Heart right ventricle (tissue), 16 donors: ENCODE measurements around the gene LRRN3. TPM values are rescaled to one million over a fixed set of nuclear protein-coding genes. Genes with fewer than 3 reads are reported as not detected.

ENCODE experiments used
- ATAC-seq, 8 donors: fragments of 200-7000 bp; cut with Tn5 transposase; one replicate each; pipeline ENCODE4 v1.9.1; 2020; ENCODE audit warnings: mild to moderate bottlenecking in 8 of 8, moderate library complexity in 8 of 8, moderate number of reproducible peaks in 1 of 8
- DNase-seq, 2 donors: peaks; one replicate each; pipeline ENCODE4 v3.0.0-alpha.2; 2020
- H3K27ac ChIP-seq, 10 donors: fragments of 200-600 bp; sonication (generic) in 2 of 10; one replicate each; pipeline versions ENCODE4 v1.5.0 to v1.8.0; 2020 to 2022; ENCODE audit warnings: mild to moderate bottlenecking in 3 of 10
- H3K27me3 ChIP-seq, 7 donors: fragments of 200-600 bp; one replicate each; pipeline ENCODE4 v1.8.0; 2021 to 2022; ENCODE audit warnings: mild to moderate bottlenecking in 2 of 7
- H3K36me3 ChIP-seq, 9 donors: fragments of 200-600 bp; sonication (generic) in 1 of 9; one replicate each; pipeline versions ENCODE4 v1.5.0 to v1.8.0; 2020 to 2022; ENCODE audit warnings: mild to moderate bottlenecking in 2 of 9
- H3K4me1 ChIP-seq, 9 donors: fragments of 200-600 bp; sonication (generic) in 1 of 9; one replicate each; pipeline versions ENCODE4 v1.5.0 to v1.8.0; 2020 to 2022; ENCODE audit warnings: mild to moderate bottlenecking in 4 of 9
- H3K4me3 ChIP-seq, 10 donors: fragments of 200-600 bp; sonication (generic) in 2 of 10; one replicate each; pipeline versions ENCODE4 v1.5.0 to v1.8.0; 2020 to 2022; ENCODE audit warnings: mild to moderate bottlenecking in 7 of 10, moderate library complexity in 2 of 10
- H3K9me3 ChIP-seq, 11 donors: fragments of 200-600 bp in 10 of 11; sonication (generic) in 2 of 11; one replicate each; pipeline versions ENCODE4 v1.5.0 to v1.8.0; 2013 to 2022; ENCODE audit warnings: mild to moderate bottlenecking in 2 of 11, control low read depth in 1 of 11, moderate library complexity in 1 of 11
- WGBS, 2 donors: extraction: QIAGEN DNeasy Blood & Tissue Kit; methylation state at CpG; one replicate each; pipeline ENCODE4 v1.1.7; 2013; ENCODE audit warnings: inconsistent platforms in 1 of 2; 5-methylcytosine and 5-hydroxymethylcytosine counted together
- intact Hi-C, 10 donors: fragments of 100-400 bp; cut with DNase I; formaldehyde crosslinking; loops; one replicate each; pipeline versions ENCODE4 v1.11.1 to v1.14.2; 2022
- polyA plus RNA-seq, 2 donors: library from polyadenylated mRNA; stranded (reverse); fragments of 200-250 nt; gene quantifications; one replicate each; pipeline ENCODE4 v1.2.3, GENCODE V29; 2013
- total RNA-seq, 10 donors: library from RNA; stranded (reverse); fragmentation: NEBNext Ultra II Directional in 3 of 10; extraction: Animal tissue kit (Norgen Biotek cat#: 25700) in 3 of 10; gene quantifications; one replicate each; pipeline versions ENCODE4 v1.2.1 to v1.2.4, GENCODE V29; 2021 to 2023
- TF ChIP-seq, protein P1 (sequence below), 9 donors: fragments of 200-600 bp; sonication (generic) in 2 of 9; IDR thresholded peaks; one replicate each; pipeline versions ENCODE4 v1.5.0 to v1.8.0; 2021 to 2022; ENCODE audit warnings: antibody characterized with exemption in 9 of 9, mild to moderate bottlenecking in 5 of 9, moderate library complexity in 1 of 9
- donor health status: Arrhythmogenic right ventricular cardiomyopathy.
- donor health status: ischemic (EF 13 %, LVEDD 7.1; RV severe dilation, severe dysfunction).
- donor health status: healthy with polysubstance abuse.
- donor health status: DM: no; HTN: yes; CAD: no.
- donor health status: DM: no; HTN: no; CAD: no.
- donor health status: ischemic (EF 25% LVEDD 6.9; RV normal size, moderate dysfunction).
- donor health status: ischemic (EF 25% LVEDD 5.7; RV mildly dilated, moderate dysfunction).
- donor health status: healthy.
- donor health status: DM: yes; HTN: yes; CAD: no.
- donor health status: Ischemic cardiomyopathy.
- donor health status: ischemic (EF 35%, LVEDD 5.7; RV mildly dilated, moderate dysfunction).
- donor health status: nonischemic (EF 11% LVEDD 7.7; RV severe dilation, severe dysfunction).
- donor health status: DM: yes; HTN: yes; CAD: no.
- donor health status: PGD.
- donor health status: ischemic (EF 29% LVEDD 5.4; RV normal size, mild dysfunction).
- donor health status: nonischemic (EF 23%, LVEDD 6.1; RV moderate dilation, normal function).

The LRRN3 gene
- total and polyA plus RNA-seq, 12 donors, result 0.30 to 16.4 (median 1.8) TPM

- DNase-seq (no peak), ATAC-seq (no peak)
- Histone ChIP-seq H3K36me3 (no peaks in the 10 kb centered on the region), H3K27ac (no peak overlapping the region), H3K4me1 (peaks cover 0 to 9% (median 0%) of the 10 kb centered on the region in 9 donors), H3K9me3 (no peaks in the 10 kb centered on the region), H3K27me3 (no peaks in the 10 kb centered on the region), H3K4me3 (no peak overlapping the region)
- intact Hi-C loops, result no loop called here
- WGBS, 2 donors, result 69 to 77% methylated on average over 2 of the region's 2 CpGs
- TF ChIP-seq, protein P1, sequence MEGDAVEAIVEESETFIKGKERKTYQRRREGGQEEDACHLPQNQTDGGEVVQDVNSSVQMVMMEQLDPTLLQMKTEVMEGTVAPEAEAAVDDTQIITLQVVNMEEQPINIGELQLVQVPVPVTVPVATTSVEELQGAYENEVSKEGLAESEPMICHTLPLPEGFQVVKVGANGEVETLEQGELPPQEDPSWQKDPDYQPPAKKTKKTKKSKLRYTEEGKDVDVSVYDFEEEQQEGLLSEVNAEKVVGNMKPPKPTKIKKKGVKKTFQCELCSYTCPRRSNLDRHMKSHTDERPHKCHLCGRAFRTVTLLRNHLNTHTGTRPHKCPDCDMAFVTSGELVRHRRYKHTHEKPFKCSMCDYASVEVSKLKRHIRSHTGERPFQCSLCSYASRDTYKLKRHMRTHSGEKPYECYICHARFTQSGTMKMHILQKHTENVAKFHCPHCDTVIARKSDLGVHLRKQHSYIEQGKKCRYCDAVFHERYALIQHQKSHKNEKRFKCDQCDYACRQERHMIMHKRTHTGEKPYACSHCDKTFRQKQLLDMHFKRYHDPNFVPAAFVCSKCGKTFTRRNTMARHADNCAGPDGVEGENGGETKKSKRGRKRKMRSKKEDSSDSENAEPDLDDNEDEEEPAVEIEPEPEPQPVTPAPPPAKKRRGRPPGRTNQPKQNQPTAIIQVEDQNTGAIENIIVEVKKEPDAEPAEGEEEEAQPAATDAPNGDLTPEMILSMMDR (IDR thresholded peaks at IDR 0.05), result no peak
Measured at GRCh38 chr7:111172564-111173257, 81.8 kb downstream of the LRRN3 start.

DNA sequence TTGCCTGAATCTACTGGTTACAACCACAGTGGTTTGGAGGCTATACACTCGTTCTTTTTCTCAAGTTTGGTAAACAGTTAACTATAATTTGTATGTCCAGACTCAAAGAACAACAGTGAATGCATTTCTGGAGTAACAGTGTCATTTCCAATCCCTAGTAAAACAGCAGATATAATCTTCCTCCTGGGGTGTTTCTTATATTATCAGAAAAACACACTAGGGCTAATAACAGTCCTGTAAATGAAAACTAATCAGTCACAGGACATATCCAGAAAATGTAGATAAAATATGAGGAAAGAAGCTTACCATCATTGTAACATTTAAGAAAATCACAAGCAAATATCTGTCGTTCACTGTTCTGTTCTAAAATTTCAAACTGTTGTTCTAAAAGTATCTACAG lies 82.6 kb downstream of the LRRN3 start:
- Histone ChIP-seq H3K27me3 (no peaks in the 10 kb centered on the region), H3K27ac (no peak overlapping the region), H3K4me1 (peaks cover 0 to 5% (median 0%) of the 10 kb centered on the region in 9 donors), H3K36me3 (no peaks in the 10 kb centered on the region), H3K4me3 (no peak overlapping the region), H3K9me3 (peaks cover 0 to 2% (median 0%) of the 10 kb centered on the region in 11 donors)
- TF ChIP-seq, protein P1 (IDR thresholded peaks at IDR 0.05), result no peak
- DNase-seq (no peak), ATAC-seq (no peak)
- intact Hi-C loops, result no loop called here
- WGBS, 2 donors, result 90 to 91% methylated on average over 2 of the region's 2 CpGs

DNA sequence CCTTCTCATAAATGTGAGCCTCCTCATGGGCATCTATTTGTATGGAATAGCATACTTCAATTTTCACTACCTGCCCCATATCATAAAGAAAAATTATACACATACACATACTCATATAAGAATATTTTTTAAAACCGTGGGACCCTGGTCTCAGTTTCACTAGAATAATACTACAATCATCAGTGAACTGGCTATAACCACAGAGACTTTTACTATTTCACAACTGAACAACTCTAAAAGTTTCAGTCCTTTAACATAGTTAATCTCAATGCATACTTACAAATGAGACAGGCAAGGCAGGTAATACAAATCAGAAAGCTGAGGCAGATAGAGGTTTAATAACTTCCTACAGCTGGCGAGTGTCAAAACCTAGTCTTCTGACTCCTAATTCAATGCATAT lies 83.1 kb downstream of the LRRN3 start:
- TF ChIP-seq, protein P1 (IDR thresholded peaks at IDR 0.05), result no peak
- intact Hi-C loops, result no loop called here
- no peaks in the 10 kb centered on the region for H3K36me3 ChIP-seq
- WGBS, 2 donors, result 88 to 96% methylated on average over 2 of the region's 2 CpGs
- peaks cover 0 to under 1% (median 0%) of the 10 kb centered on the region in 9 donors for H3K4me1 ChIP-seq
- no peak overlapping the region for H3K27ac ChIP-seq
- no peak for DNase-seq
- ATAC-seq, result no peak
- H3K4me3 ChIP-seq, result no peak overlapping the region
- no peaks in the 10 kb centered on the region for H3K27me3 ChIP-seq
- peaks cover 0 to 6% (median 0%) of the 10 kb centered on the region in 11 donors for H3K9me3 ChIP-seq

- TF ChIP-seq, protein P1 (IDR thresholded peaks at IDR 0.05), result no peak
- H3K27me3 ChIP-seq, result no peaks in the 10 kb centered on the region
- WGBS, 2 donors, result 96 to 98% methylated on average over 3 of the region's 3 CpGs
- H3K4me1 ChIP-seq, result no peaks in the 10 kb centered on the region
- no peak overlapping the region for H3K4me3 ChIP-seq
- intact Hi-C loops, result no loop called here
- peaks cover 0 to 11% (median under 1%) of the 10 kb centered on the region in 11 donors for H3K9me3 ChIP-seq
- DNase-seq (no peak), ATAC-seq (no peak)
- H3K36me3 ChIP-seq, result no peaks in the 10 kb centered on the region
- H3K27ac ChIP-seq, result no peak overlapping the region
Measured at GRCh38 chr7:111174510-111174909, 83.6 kb downstream of the LRRN3 start.
